GM18951 (cell line): ENCODE results near the gene PPIL6.

Experiments used
- POLR2A ChIP-seq: IDR thresholded peaks from 4 replicates; pipeline ENCODE4 v1.6.1; 2011; ENCODE audit warnings: mild to moderate bottlenecking; ENCODE audit not compliant: insufficient read length, insufficient read depth; ENCODE audit errors: extremely low read depth
- in situ Hi-C: fragments of 300-500 bp; cut with MboI; formaldehyde crosslinking; loops from one replicate; pipeline ENCODE4 v1.12.0; 2022; ENCODE audit warnings: low sequenced_read_pairs, mixed read lengths, inconsistent platforms; ENCODE audit not compliant: unreplicated experiment

PPIL6 gene

DNA sequence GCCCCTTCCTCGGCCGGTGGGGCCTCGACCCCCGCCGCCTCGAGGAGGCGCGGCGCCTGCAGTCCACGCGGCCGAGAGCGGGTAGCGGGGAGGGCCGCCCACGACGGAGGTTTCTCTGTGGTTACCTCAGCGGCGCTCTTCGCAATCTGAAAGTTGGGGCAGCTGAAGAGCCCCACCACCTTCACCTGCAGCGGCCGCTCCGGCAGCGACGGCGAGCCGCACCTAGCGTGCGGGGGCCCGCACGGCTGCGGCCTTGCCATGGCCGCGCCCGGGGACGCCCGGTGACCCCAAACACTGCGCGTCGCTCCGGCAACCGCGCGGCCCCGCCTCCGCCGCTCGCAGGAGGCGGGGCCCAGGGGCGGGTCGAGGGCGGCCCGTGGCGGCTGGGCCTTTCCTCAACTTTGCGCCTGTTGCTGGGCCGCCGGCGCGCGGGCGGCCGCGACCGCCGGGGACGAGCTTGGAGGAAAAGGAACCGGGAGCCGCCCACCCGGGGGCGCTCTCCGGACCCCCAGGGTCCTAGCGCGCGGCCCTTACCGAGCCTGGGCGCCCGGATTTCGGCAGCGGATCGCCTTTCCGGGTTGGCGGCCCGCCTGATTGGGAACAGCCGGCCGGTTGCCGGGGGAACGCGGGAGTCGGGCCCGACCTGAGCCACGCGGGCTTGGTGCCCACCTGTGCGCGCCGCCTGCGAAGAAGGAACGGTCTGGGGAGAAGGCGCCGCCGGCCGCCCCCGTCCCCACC lies at the start of gene PPIL6, which contains the start of gene SMPD2:
PPIL6 (minus strand) TSS at position 298 of the 738 bp plus-strand sequence; CDS start at position 260, 38 bp downstream.
SMPD2 (plus strand) TSS at position 394 of the 738 bp plus-strand sequence. CDS start 398 bp downstream, outside the sequence.
- peak; percentile 63 for TF ChIP-seq POLR2A
- in situ Hi-C loops = no loop called here

DNA sequence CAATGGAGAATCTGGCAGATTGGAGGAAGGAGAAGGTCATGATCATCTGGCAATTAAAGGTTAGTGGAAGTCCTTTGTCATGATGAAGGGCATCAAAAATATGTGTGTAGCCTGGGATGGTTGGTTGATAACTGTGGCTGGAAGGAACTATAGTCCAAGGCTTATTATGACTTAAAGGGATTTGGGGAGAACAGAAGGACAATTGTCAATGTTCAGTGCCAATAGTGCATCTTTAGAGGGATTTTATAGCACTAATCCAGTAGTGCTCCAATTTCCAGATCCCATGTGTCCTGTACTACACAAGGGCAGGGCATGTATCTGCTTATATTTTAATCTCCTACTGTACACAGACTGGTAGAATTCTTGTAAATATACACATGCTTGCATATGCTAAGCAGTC lies 47.6 kb upstream of the PPIL6 start:
- no peak for TF ChIP-seq POLR2A
- in situ Hi-C loops = no loop called here

DNA sequence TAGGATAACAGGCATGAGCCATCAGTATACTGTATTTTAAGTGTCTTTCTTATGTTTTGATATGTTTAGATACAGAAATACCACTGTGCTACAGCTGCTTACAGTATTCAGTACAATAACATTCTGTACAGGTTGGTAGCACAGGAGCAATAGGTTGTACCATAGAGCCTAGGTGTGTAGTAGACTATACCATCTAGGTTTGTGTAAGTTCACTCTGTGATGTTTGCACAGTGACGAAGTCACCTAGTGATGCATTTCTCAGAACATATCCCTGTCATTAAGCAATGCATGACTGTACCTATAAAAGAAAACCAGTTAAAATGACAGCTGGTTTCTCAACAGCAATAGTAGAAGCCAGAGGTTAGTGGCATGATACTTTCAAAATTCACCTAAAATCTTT lies 45.6 kb upstream of the PPIL6 start:
- TF ChIP-seq POLR2A = no peak
- in situ Hi-C loops = no loop called here

DNA sequence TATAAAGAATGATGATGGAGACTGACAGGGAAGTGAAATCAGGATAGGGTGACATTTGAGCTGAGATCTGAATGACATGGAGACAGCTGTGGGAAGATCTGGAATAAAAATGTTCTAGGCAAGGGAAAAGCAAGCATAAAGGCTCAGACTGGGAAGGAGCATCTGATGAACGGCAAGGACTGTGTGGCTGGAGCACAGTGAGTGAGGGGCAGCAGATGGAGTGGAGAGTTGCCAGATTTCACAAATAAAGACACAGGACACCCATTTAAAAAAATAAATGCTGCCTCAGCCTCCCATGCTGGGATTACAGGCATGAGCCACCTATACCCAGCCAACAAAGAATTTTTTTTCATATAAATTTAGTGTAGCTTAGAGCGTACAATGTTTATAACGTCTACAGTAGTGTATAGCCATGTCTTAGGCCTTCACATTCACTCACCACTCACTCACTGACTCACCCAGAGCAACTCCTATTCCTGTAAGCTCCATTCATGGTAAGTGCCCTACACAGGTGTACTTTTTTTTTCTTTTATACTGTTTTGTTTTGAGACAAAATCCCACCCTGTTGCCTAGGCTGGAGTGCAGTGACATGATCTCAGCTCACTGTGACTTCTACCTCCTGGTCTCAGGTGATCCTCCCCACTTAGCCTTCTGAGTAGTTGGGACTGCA lies 45.0 kb upstream of the PPIL6 start:
- TF ChIP-seq POLR2A = no peak
- in situ Hi-C loops = no loop called here

DNA sequence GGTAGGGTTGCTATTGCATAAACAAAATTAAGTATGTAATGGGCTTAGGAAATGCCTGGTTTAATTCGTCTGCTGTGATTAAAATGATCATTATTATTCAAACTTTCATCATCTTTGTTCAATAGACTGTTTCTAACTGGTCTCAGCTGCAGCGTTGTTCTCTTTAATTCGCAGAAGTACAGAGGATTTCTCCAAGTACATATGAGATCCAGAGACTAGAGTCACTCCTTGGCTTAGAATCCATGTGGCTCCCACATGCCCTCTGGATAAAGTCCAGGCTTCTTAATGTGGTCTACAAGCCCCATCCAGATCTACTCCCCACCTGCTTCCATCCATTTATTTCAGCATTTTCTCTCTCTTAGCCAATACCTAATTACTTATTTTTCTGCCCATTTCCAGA lies 43.7 kb upstream of the PPIL6 start:
- no peak for TF ChIP-seq POLR2A
- in situ Hi-C loops = no loop called here

DNA sequence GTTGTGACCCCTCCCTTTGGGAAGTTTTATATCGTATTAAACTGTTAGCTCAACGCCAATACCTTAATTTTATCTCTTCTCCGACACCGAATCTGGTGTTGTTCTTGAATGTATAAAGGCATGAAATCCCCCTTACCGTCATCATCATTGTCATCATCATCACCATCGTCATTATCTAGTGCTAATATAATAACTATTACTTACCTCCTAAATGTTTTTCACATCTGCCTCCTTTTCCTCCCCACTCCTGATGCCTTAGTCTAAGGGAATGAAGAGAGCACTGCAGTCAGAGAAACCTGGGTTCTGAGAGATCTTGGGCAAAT lies 43.3 kb upstream of the PPIL6 start:
- in situ Hi-C loops = no loop called here
- TF ChIP-seq POLR2A = no peak

DNA sequence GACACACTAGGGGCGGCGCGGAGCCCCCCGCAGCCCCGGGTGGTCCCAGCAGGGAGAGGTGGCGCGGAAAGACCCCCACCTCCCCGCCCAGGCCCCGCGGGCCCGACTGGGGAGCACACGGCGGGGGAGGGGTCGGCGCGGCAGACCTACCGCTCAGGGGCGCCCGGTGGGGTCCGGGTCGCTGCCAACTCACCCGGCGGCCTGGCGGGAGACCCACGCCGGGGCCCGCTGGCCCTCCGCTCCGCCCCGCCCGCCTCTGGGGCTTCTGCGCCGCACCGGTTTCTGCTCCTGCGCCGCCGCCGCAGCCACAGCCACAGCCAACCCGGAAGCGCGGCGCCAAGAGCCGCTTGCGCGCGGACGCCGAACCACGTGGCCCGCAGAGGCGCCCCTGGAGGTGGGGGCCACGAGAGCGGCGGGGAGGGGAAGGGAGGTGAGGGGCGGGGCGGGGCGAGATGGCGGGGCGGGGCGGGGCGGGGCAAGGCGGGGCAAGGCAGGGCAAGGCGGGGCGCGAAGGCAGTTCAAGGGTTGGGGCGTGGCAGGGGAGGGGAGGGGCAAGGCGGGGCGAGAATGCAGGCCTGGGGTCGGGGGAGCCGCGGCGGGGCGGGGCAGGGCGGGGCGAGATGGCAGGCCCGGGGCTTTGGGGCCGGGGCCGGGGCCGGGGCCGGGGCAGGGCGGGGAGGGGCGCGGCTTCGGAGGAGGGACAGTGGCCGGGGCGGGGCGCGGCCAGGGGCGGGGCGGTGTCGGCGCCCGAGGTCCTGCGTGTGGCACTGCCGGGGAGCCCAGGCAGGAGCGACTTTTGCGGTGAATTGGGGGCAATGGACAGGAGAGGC lies 42.7 kb upstream of the PPIL6 start, which contains the start of gene ZBTB24:
ZBTB24 (minus strand) TSS at position 315 of the 830 bp plus-strand sequence. CDS start 1,193 bp downstream, outside the sequence.
- in situ Hi-C loops = no loop called here
- peak; percentile 80 for TF ChIP-seq POLR2A

DNA sequence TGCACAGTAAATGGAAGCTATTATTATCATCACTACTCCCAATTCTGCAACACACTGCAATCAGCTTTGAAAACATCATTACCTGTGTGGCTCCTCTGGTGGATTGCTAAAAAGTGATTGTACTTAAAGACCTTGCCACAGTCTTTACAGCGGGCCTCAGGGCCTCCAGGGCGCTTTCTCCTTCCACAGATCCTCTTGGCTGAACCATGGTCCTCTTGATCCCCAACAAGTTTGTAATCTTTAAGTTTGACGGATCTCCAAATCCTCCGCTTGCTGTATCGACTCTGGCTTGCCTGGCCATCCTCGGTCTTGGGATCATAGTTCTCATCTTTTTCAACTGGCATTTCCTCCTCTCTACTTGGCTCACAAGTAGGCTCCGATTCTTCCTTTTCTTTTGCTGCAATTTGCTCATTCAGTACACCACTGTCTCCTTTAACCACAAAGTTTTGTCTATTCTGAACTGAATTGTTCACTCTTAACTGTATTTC lies 40.6 kb upstream of the PPIL6 start:
- in situ Hi-C loops = no loop called here
- no peak for TF ChIP-seq POLR2A

DNA sequence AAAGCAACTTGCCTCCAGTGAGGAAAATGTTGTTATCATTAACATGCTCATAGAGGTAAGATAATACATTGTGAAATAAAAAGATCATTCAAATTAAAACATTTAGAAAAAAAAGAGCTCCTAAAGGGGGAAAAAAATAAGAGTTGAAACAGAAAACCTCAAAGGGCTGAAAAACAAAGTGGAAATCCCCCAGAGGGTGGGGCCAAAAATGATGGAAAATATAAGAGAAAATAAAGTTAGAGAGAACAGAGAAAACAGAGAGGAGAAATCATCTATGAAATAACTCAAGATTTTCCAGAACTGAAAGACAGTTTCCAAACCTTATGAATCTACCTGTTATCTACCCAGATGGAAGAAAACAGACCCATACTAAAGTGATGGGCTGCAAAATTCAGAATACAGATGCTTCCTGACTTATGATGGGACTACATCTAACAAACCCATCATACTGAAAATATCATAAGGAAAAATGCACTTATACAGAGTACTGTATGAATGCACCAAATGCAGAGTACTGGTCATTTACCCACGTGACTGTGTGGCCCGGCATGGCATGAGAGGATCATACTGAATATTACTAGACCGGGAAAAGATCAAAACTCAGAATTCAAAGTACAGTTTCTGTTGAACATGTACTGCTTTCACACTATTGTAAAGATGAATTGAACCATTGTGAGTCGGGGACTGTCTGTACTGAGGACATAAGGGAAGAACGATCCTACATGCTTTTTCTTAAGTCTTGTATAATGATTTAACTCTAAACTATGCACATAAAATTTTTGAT lies 38.6 kb upstream of the PPIL6 start:
- in situ Hi-C loops = no loop called here
- no peak for TF ChIP-seq POLR2A

DNA sequence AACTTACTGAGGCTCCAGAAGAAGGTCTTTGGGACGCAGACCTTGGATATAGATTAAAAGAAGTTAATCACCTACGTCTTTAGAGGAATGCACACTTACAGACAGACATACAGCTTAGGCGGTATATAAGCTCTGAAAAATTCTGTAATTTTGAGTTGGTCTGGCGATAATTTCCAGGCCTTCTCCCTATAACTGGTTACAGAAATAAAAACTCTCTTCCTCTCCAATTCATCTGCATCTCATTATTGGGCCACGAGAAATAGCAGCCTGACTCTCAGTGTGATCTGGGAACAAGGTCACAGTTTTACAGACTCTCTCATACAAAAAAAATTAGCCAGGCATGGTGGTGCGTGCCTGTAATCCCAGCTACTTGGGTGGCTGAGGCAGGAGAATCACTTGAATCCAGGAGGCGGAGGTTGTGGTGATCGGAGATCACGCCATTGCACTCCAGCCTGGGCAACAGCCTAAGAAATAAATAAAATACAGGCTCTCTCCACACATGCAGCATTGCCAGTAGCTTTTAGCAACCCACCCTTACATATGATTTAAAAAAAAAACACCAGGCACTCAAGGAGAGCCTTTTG lies 37.9 kb upstream of the PPIL6 start:
- in situ Hi-C loops = no loop called here
- no peak for TF ChIP-seq POLR2A

DNA sequence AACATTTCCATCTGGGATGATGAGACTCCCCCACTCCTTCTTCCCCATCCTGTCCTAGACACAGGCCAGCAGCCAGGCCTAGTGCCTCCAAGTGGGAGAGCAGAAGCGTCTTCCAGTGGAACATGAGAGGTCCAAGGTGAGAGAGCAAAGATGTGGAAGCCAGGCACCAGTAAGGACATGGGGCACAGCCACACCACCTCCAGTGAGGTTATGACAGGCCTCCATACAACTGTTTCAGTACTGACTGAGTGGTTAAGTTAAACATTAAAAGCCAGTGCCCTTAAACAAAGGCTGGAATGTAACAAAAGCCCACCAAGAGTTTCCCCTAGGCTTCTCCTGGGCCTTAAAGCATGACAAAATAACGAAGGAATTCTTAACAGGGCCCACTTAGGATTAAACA lies 37.3 kb upstream of the PPIL6 start:
- TF ChIP-seq POLR2A = no peak
- in situ Hi-C loops = no loop called here

DNA sequence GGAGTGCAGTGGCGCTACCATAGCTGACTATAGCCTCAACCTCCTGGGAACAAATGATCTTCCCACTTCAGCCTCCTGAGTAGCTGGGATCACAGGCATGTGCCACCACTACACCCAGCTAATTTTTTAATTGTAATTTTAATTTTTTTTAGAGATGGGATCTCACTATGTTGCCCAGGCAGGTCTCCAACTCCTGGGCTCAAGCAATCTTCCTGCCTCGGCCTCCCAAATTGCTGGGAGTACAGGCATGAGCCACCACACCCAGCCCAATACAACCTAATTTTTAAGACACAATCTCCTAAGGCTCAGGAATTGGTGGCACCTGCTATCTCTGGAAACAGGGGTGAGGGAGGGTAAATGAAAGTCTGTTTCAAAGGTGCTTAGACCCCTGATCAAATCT lies 36.8 kb upstream of the PPIL6 start:
- in situ Hi-C loops = no loop called here
- no peak for TF ChIP-seq POLR2A
